Eye (tissue), 1 donor: ENCODE results near the gene PTEN.

Experiments used
- DNase-seq: peaks from one replicate; pipeline ENCODE4 v3.0.0-alpha.2; 2015

Gene PTEN

GRCh38 chr10:87925570-87925969 is 62.1 kb downstream of the PTEN start:
- peak; percentile 20 for DNase-seq

- DNase-seq: no peak
These were observed 63.7 kb downstream of the PTEN start for GRCh38 chr10:87927091-87927490.

- no peak for DNase-seq
These were observed 65.6 kb downstream of the PTEN start for GRCh38 chr10:87928996-87929395.

- no peak for DNase-seq
These were observed 66.7 kb downstream of the PTEN start for GRCh38 chr10:87930141-87930540.

GRCh38 chr10:87930934-87931835 is 67.8 kb downstream of the PTEN start:
- DNase-seq: no peak

GRCh38 chr10:87931836-87932230 is 68.4 kb downstream of the PTEN start:
- no peak for DNase-seq

- DNase-seq: no peak
These were observed 72.1 kb downstream of the PTEN start for GRCh38 chr10:87935290-87936141.

GRCh38 chr10:87940210-87940609 is 76.8 kb downstream of the PTEN start:
- DNase-seq: no peak

- no peak for DNase-seq
These were observed 79.6 kb downstream of the PTEN start for GRCh38 chr10:87942884-87943527.

- DNase-seq: no peak
These were observed 82.6 kb downstream of the PTEN start for GRCh38 chr10:87945984-87946383.

GRCh38 chr10:87952612-87953011 is 89.2 kb downstream of the PTEN start:
- DNase-seq: no peak

GRCh38 chr10:87956055-87956454 is 92.6 kb downstream of the PTEN start:
- DNase-seq: no peak

- no peak for DNase-seq
These were observed 94.3 kb downstream of the PTEN start for GRCh38 chr10:87957702-87958101.

- DNase-seq: no peak
These were observed 96.8 kb downstream of the PTEN start for GRCh38 chr10:87960230-87960629.

- no peak for DNase-seq
These were observed 97.9 kb downstream of the PTEN start for GRCh38 chr10:87961314-87961713.

GRCh38 chr10:87966459-87966858 is 103.0 kb downstream of the PTEN start:
- DNase-seq: no peak

- no peak for DNase-seq
These were observed 110.2 kb downstream of the PTEN start for GRCh38 chr10:87973635-87974034.

GRCh38 chr10:87974130-87974529 is 110.7 kb downstream of the PTEN start:
- no peak for DNase-seq

GRCh38 chr10:87974769-87975168 is 111.3 kb downstream of the PTEN start:
- DNase-seq: no peak

GRCh38 chr10:87976101-87976743 is 112.8 kb downstream of the PTEN start:
- no peak for DNase-seq

- DNase-seq: no peak
These were observed 114.7 kb downstream of the PTEN start for GRCh38 chr10:87978166-87978565.

- DNase-seq: no peak
These were observed 116.4 kb downstream of the PTEN start for GRCh38 chr10:87979847-87980246.

- no peak for DNase-seq
These were observed 120.3 kb downstream of the PTEN start for GRCh38 chr10:87983716-87984115.
